ENCODE data around the gene AAR2. TPM values are rescaled to one million over a fixed set of nuclear protein-coding genes. Genes with fewer than 3 reads are reported as not detected.

The AAR2 gene
- total and polyA plus RNA-seq, 7 donors, result 13.4 to 29.6 (median 20.3) TPM

DNA sequence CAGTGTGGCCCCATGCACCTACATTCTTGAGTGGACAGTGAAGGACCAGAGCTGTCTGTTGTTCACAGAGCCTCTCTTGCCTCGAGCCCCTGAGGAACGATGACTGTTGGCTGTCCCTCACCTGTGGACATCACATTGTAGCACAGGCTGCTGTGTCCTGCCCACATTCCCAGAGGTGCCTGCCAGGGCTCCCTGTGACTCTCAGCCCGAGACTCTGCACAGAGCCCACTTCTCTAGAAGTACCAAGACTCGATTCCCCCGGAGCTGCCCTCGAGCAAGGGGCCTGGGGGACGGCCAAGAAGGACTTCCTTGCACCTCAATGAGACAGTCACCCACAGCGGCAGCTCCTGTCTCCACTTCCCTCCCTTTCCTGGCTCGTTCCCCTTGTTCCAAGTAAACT lies 41.3 kb downstream of the AAR2 start:
- H3K27me3 ChIP-seq (ENCODE audit: insufficient read depth in 3 of 3, low read length in 2 of 3), result peaks cover 0 to 52% (median 5%) of the 10 kb centered on the region in 3 donors
- TF ChIP-seq, protein P1, sequence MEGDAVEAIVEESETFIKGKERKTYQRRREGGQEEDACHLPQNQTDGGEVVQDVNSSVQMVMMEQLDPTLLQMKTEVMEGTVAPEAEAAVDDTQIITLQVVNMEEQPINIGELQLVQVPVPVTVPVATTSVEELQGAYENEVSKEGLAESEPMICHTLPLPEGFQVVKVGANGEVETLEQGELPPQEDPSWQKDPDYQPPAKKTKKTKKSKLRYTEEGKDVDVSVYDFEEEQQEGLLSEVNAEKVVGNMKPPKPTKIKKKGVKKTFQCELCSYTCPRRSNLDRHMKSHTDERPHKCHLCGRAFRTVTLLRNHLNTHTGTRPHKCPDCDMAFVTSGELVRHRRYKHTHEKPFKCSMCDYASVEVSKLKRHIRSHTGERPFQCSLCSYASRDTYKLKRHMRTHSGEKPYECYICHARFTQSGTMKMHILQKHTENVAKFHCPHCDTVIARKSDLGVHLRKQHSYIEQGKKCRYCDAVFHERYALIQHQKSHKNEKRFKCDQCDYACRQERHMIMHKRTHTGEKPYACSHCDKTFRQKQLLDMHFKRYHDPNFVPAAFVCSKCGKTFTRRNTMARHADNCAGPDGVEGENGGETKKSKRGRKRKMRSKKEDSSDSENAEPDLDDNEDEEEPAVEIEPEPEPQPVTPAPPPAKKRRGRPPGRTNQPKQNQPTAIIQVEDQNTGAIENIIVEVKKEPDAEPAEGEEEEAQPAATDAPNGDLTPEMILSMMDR (IDR thresholded peaks at IDR 0.05), result no peak
- ATAC-seq, result no peak

DNA sequence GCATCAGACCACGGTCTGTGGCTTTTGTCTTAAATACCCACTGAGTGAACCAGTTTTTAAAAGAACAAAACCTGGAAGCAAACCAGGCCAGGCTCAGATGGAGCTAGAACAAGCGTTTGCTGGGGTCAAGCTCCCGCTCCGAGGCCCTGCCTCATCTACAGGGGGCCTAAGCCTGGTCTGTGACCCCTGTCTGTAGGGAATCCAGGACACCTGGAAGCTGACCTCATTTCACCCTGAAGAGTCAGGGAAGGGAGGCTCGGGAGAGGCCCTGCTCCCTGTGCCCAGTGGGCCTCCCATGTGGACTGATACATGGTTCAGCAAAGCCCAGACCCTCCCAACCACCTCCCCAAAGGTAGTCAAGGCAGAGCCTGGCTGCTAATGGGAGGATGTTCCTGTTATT lies 43.1 kb downstream of the AAR2 start:
- 57 to 67% (median 64%) methylated on average over 5 of the region's 5 CpGs for WGBS, 3 donors
- no peaks in the 10 kb centered on the region for H3K36me3 ChIP-seq (ENCODE audit: insufficient read depth in 1 of 2, low read depth in 1 of 2)
- TF ChIP-seq, protein P1 (IDR thresholded peaks at IDR 0.05), result no peak
- ATAC-seq, result no peak
- H3K9me3 ChIP-seq, result no peaks in the 10 kb centered on the region
- intact Hi-C loops (cut with DNase I), result loop anchor here in 1 of 2 donors (10.0 kb wide), 1 partner anchor 155 kb away; no protein-coding TSS in a partner anchor
- H3K4me1 ChIP-seq, result no peaks in the 10 kb centered on the region
- peak in 1 of 2 donors; percentile 7 for DNase-seq
- no peak overlapping the region for H3K27ac ChIP-seq
- peaks cover 0 to 52% (median 0%) of the 10 kb centered on the region in 3 donors for H3K27me3 ChIP-seq (ENCODE audit: insufficient read depth in 3 of 3, low read length in 2 of 3)
- no peak overlapping the region for H3K4me3 ChIP-seq

More for the DNA sequence above, 41.3 kb downstream of the AAR2 start:
- Histone ChIP-seq H3K27ac (no peak overlapping the region), H3K4me1 (no peaks in the 10 kb centered on the region), H3K4me3 (no peak overlapping the region), H3K36me3 (ENCODE audit: insufficient read depth in 1 of 2, low read depth in 1 of 2) (no peaks in the 10 kb centered on the region), H3K9me3 (no peaks in the 10 kb centered on the region)
- intact Hi-C loops (cut with DNase I), result loop anchor here in 1 of 2 donors (10.0 kb wide), 1 partner anchor 157 kb away; no protein-coding TSS in a partner anchor
- peak in 1 of 2 donors; percentile 49 for DNase-seq
- WGBS, 3 donors, result 63 to 65% (median 63%) methylated on average over 9 of the region's 9 CpGs

DNA sequence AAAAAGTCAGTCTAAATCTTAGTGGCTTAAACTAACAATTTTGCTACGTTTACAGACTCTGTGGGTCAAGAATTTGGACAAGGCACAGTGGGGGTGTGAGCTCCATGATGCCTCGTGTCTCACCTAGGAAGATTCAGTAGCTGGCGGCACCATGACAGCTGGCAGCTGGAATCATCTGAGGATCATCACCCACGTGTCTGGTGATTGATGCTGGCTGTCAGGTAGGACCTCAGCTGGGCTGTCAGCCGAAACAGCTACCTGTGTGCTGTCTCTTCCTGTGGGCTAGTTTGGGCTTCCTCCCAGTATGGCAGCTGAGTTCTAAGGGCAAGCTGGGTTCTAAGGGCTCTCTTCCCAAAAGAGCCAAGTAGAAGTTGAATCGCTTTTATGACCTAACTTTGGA lies 43.5 kb downstream of the AAR2 start:
- H3K27ac ChIP-seq, result no peak overlapping the region
- intact Hi-C loops (cut with DNase I), result loop anchor here in 1 of 2 donors (10.0 kb wide), 1 partner anchor 155 kb away; no protein-coding TSS in a partner anchor
- no peaks in the 10 kb centered on the region for H3K9me3 ChIP-seq
- H3K27me3 ChIP-seq (ENCODE audit: insufficient read depth in 3 of 3, low read length in 2 of 3), result peaks cover 0 to 49% (median 0%) of the 10 kb centered on the region in 3 donors
- no peak for ATAC-seq
- no peaks in the 10 kb centered on the region for H3K4me1 ChIP-seq
- no peaks in the 10 kb centered on the region for H3K36me3 ChIP-seq (ENCODE audit: insufficient read depth in 1 of 2, low read depth in 1 of 2)
- DNase-seq, result peak in 1 of 2 donors; percentile 9
- no peak overlapping the region for H3K4me3 ChIP-seq
- WGBS, 3 donors, result 64 to 76% (median 76%) methylated on average over 6 of the region's 6 CpGs
- TF ChIP-seq, protein P1 (IDR thresholded peaks at IDR 0.05), result no peak

DNA sequence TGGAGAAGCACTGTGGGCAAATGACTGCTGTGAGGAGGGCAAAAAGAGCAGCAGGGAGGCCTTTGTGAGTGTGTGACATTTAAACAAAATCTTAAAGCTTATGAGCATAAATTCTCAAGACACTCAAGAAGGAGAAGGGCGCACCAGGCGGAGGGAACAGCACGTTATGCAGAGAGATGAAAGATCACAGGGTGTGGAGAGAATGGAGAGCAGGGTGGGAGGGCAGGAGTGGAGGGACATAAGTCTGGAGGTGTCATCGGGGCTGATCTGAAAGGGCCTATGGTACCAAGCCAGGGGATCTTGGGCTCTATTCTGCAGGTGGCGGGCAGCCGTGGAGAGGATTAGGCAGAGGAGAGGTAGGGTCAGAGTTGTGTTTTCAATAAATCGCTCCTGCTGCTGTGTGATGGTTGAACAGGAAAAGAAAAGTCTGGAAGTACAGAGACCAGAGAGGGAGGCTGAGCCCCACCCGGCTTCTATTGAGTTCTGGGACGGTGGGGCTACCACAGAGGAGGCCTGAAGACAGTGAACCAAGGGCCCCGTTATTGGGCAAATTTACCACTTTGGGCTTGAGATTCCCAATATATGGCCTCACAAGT lies 45.6 kb downstream of the AAR2 start:
- Histone ChIP-seq H3K4me3 (no peak overlapping the region), H3K27ac (no peak overlapping the region), H3K27me3 (ENCODE audit: insufficient read depth in 3 of 3, low read length in 2 of 3) (peaks cover 0 to 47% (median 0%) of the 10 kb centered on the region in 3 donors), H3K4me1 (no peaks in the 10 kb centered on the region), H3K9me3 (no peaks in the 10 kb centered on the region), H3K36me3 (ENCODE audit: insufficient read depth in 1 of 2, low read depth in 1 of 2) (no peaks in the 10 kb centered on the region)
- TF ChIP-seq, protein P1 (IDR thresholded peaks at IDR 0.05), result no peak
- no peak for ATAC-seq
- peak in 1 of 2 donors; percentile 6 for DNase-seq
- intact Hi-C loops (cut with DNase I), result no loop called here
- WGBS, 3 donors, result 68 to 77% (median 72%) methylated on average over 10 of the region's 10 CpGs
